ENCODE data around the gene ZNF438. TPM values are rescaled to one million over a fixed set of nuclear protein-coding genes. Genes with fewer than 3 reads are reported as not detected.
"Not testable (repeated sequence)": the region's sequence is repeated elsewhere in the genome, so short reads cannot be mapped to it uniquely, and the experiment has no call there.

ZNF438 gene
- total and polyA plus RNA-seq, 9 donors = 6.2 to 12.7 (median 7.1) TPM

- no peak overlapping the region for H3K27ac ChIP-seq
These were observed 120.3 kb downstream of the ZNF438 start for GRCh38 chr10:30911303-30911863.

GRCh38 chr10:30903397-30904138, 128.1 kb downstream of the ZNF438 start:
- 40 to 45% (median 41%) methylated on average over 2 of the region's 2 CpGs for WGBS, 3 donors
- no peaks in the 10 kb centered on the region for H3K4me1 ChIP-seq (ENCODE audit: insufficient read depth)

More at GRCh38 chr10:30911303-30911863, 120.3 kb downstream of the ZNF438 start:
- 17 to 33% (median 32%) methylated on average over 3 of the region's 3 CpGs for WGBS, 3 donors
- no peaks in the 10 kb centered on the region for H3K4me1 ChIP-seq (ENCODE audit: insufficient read depth)
- no peak for TF ChIP-seq EP300 (IDR thresholded peaks at IDR 0.05)
- no peak for TF ChIP-seq POLR2A (IDR thresholded peaks at IDR 0.05)
- no peak for TF ChIP-seq CTCF (IDR thresholded peaks at IDR 0.05)
- H3K27me3 ChIP-seq = no peaks in the 10 kb centered on the region
- no peak overlapping the region for H3K4me3 ChIP-seq
- no peak for DNase-seq
- H3K36me3 ChIP-seq = no peaks in the 10 kb centered on the region
- intact Hi-C loops (cut with DNase I) = no loop called here
- H3K9me3 ChIP-seq = no peaks in the 10 kb centered on the region

GRCh38 chr10:30902621-30903396, 128.9 kb downstream of the ZNF438 start:
- TF ChIP-seq EP300 (IDR thresholded peaks at IDR 0.05) = no peak
- TF ChIP-seq CTCF (IDR thresholded peaks at IDR 0.05) = no peak
- TF ChIP-seq POLR2A (IDR thresholded peaks at IDR 0.05) = no peak
- Histone ChIP-seq H3K27me3 (no peaks in the 10 kb centered on the region), H3K9me3 (no peaks in the 10 kb centered on the region), H3K36me3 (no peaks in the 10 kb centered on the region), H3K4me3 (no peak overlapping the region), H3K4me1 (ENCODE audit: insufficient read depth) (no peaks in the 10 kb centered on the region), H3K27ac (no peak overlapping the region)
- no peak for DNase-seq
- intact Hi-C loops (cut with DNase I) = no loop called here
- WGBS, 3 donors = 83 to 94% (median 90%) methylated on average over 35 to 37 of the region's 37 CpGs

More at GRCh38 chr10:30903397-30904138, 128.1 kb downstream of the ZNF438 start:
- Histone ChIP-seq H3K4me3 (no peak overlapping the region), H3K27ac (no peak overlapping the region), H3K9me3 (no peaks in the 10 kb centered on the region), H3K27me3 (no peaks in the 10 kb centered on the region), H3K36me3 (no peaks in the 10 kb centered on the region)
- intact Hi-C loops (cut with DNase I) = no loop called here
- no peak for TF ChIP-seq CTCF (IDR thresholded peaks at IDR 0.05)
- TF ChIP-seq EP300 (IDR thresholded peaks at IDR 0.05) = no peak
- TF ChIP-seq POLR2A (IDR thresholded peaks at IDR 0.05) = no peak
- no peak for DNase-seq

GRCh38 chr10:30901487-30901886, 130.2 kb downstream of the ZNF438 start:
- H3K36me3 ChIP-seq; H3K4me1 ChIP-seq (ENCODE audit: insufficient read depth); DNase-seq; H3K27ac ChIP-seq; intact Hi-C loops (cut with DNase I); H3K4me3 ChIP-seq; H3K9me3 ChIP-seq; H3K27me3 ChIP-seq: not testable (repeated sequence)
- 97 to 98% (median 98%) methylated on average over 21 of the region's 21 CpGs for WGBS, 3 donors
